Measurements from ENCODE around the gene AMACR.

Gene AMACR

GRCh38 chr5:34007201-34007620 lies 639 bp downstream of the AMACR start:
- no peak for DNase-seq (ENCODE audit: low read depth in 3 of 3)

DNA sequence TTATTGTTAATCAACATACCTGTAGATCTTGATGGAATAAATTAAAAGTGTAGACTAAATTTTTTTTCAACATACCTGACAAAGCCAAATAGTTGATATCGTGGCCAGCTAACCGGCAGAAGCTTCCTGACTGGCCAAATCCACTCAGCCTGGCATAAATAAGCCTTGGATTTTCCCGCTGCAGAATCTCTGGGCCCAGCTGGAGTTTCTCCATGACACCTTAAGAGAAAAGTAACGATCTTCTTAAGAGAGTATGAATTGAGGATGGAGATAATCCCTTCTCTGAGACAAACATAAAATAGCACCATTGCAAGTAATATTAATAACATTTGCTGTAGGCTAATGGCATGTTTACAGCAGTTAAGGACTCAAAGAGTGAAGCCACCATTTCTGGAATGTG lies 2.2 kb downstream of the AMACR start:
- DNase-seq (ENCODE audit: low read depth in 3 of 3): no peak

DNA sequence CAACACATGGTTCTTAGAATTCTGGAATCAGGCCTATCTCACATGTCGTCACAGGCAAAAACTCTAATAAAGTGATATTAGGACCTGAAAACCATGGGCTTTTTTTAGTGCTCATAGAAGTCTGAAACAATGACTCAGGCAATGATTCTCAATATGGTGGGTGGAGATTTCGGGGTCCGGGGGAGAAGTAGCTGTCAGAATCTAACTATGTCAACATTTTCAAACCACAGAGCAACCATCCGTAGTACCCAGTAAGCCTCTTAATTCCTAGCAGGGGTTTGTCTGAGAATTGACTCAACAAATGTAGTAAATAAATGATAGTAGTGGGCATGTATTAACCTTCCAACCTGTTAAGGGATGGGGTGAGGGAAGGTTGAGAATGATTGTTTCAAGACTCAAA lies 2.6 kb downstream of the AMACR start:
- no peak for DNase-seq (ENCODE audit: low read depth in 3 of 3)

DNA sequence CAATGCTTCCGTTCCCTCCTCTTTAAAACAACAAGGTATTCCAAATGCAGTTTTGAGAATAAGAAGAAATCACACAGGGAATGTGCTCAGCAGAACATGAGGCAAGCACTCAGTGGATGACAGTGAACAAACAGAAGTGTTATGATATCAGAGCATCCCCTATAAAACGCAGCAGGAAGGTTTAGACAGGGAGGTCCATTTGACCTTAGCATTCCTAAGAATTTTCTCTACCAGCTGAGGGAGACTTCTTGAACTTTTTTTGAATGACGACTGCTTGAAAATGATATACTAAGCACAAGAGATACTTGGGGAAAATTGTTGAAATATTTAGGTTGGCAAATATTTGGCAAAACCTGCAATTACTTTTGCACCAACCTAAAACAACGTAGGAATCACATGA lies 3.9 kb downstream of the AMACR start:
- DNase-seq (ENCODE audit: low read depth in 3 of 3): no peak

DNA sequence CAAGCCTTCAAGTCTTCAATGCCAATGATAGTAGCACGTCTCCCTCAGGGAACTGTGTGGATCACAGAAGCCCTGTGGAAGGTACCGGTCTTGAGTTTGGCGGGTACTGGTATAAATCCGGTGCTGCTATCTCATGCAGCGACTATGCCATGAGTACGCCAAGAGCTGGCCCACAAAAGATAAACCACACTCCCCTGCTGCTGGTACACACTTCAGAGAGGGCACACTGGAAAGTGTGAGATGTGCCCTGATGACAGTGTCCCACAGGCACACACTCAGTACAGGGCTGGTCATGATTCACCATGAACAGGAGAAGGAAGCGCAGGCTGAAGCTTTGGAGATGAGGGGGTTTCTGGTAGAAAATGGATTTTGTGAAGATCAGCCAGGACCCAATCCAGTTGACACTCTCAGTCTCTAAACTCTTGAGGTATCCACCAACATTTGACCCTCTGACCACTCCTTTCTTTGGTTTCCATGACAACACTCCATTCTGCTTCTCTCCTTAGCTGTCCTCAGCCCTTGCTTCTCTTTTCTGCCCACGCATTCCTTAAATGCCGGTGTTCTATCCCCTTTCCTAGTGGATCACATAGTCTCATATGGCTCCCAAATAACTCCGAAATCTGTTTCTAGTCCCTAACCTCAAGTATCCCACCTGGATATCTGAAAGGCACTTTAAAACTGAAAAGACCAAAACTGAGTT lies 5.1 kb downstream of the AMACR start:
- no peak for DNase-seq (ENCODE audit: low read depth in 3 of 3)

GRCh38 chr5:34001241-34001841 lies 6.5 kb downstream of the AMACR start:
- DNase-seq (ENCODE audit: low read depth in 3 of 3): no peak

DNA sequence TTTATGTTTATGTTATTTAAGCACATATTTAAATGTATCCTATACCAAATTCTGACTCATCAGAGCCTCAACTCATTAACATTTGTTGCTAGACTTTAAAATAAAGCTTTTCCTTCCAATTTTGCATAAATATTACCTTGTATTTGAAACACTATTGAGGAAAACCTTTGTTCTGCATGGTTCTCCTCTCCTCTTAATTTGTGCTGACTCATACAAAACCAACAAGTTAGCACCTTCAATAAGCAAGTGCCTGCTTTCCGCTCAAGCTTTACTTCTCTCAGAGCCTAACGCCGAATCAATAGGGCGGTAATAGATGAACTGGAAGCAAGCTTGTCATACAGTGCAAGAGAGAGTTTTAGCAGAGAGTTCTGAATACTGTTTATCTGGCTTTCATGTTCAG lies 7.9 kb downstream of the AMACR start:
- DNase-seq (ENCODE audit: low read depth in 3 of 3): no peak

DNA sequence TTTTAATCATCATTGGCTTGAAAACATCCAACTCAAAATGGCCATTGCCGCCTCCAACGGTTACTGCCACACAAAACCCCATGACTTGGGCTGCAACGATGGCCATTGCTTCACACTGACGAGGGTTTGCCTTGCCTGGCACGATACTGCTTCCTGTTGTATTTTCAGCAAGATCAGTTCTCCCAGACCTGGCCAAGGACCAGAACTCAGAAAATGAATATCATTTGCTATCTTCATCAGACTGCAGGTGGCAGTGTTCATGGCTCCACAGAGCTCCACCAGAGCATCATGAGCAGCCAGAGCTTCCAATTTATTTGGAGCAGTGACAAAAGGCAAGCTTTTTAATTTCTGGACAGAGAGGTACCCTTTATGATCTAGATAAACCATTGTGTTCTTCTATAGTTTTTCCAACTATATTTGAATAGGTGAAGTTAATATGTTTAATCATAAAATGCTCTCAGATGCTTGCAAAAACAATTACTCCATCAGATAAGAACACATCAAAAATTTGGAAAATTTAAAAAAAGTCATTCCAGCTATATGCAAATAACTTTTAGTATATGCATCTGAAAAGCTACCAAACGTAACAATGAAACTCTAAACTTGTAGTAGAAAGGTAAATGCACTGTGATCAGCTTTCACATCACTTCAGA lies 10.4 kb downstream of the AMACR start:
- DNase-seq (ENCODE audit: low read depth in 3 of 3): no peak

- no peak for DNase-seq (ENCODE audit: low read depth in 3 of 3)
Measured at GRCh38 chr5:33995865-33996264, 12.0 kb downstream of the AMACR start.

DNA sequence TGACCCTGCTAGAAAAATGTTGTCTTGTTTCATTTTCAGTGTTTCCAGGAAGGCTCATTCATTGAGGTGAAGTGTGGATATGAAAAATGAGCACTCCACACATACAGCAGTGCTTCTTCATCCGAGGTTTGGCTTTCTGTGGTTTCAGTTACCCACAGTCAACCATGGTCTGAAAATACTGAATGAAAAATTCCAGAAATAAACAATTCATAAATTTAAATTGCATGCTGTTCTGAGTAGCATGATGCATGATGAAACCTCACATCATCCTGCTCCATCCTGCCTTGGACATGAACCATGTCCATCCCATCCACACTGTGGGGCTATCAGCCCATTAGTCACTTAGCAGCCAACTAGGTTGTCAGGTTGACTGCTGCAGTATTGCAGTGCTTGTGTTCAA lies 13.0 kb downstream of the AMACR start:
- DNase-seq (ENCODE audit: low read depth in 3 of 3): no peak

DNA sequence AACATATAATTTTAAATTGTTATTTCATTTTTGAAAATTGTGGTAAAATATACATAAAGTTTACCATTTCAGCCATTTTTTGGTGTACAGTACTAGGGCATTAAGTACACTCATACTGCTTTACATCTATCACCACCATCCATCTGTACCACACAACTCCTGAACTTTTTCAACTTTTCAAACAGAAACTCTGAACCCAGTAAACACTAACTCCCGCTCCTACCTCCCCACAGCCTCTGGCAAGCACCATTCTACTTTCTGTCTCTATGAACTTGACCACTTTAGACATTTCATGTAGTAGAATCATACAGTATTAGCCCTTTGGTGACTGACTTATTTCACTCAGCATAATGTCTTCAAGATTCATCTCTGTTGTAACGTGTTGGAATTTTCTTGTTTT lies 15.0 kb downstream of the AMACR start:
- no peak for DNase-seq (ENCODE audit: low read depth in 3 of 3)

GRCh38 chr5:33985447-33985846 lies 22.4 kb downstream of the AMACR start:
- DNase-seq (ENCODE audit: low read depth in 3 of 3): no peak

DNA sequence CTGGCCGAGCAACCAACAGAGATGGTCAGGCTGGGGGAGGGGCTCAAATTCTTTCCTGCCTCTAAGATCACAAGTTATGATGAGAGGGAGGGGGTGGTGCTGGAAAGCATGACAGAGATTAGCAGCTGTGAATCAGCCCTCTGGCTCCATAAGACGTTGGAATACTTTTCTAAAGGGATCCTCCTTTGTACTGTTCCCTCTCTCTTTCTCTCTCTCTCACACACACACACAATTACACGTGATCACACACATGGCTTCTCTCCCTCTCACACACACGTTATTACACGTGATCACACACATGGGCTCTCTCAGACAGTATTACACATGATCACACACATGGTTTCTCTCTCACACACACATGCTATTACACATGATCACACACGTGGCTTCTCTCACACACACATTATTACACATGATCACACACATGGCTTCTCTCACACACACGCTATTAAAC lies 23.2 kb downstream of the AMACR start, which contains the start of gene SLC45A2:
Gene SLC45A2 (minus strand): TSS at position 23 of the 454 bp plus-strand sequence. CDS start 110 bp downstream, outside the sequence.
- DNase-seq (ENCODE audit: low read depth in 3 of 3): no peak

GRCh38 chr5:33984178-33984577 lies 23.7 kb downstream of the AMACR start:
- DNase-seq (ENCODE audit: low read depth in 3 of 3): no peak

DNA sequence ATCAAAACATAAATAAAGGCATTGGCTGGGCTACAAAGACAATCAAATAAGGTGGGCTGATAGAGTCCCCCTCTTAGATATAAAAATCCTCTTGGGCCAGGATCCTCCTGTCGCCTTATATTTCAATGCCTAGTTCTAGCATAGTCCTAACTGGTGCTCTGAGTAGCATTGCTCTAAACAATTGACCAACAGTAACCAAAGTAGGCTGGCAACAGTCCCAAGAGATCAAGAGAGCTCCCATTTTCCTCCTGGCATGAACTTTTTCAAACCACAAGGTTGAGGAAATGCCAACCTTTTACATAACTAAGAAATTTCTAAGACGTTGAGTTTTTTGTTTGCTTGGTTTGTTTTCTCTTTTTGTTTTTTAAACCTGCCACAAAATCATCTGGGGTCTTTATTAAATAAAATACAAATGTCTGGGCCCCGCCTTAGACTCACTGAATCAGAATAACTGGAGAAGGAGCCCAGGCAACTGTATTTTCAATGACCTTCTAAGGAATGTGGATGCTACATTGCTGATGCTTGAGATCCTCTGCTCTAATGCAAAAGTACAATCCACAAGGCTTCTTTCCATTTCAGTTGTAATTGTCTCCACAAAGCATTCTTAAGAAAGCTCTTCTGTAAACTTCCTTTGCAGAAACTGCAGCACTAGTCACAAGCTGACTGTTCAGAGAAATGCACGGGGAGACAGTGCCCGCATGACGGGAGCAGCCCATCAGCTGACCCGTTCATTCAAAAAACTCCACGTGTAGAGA lies 26.3 kb downstream of the AMACR start:
- no peak for DNase-seq (ENCODE audit: low read depth in 3 of 3)

- no peak for DNase-seq (ENCODE audit: low read depth in 3 of 3)
Measured at GRCh38 chr5:33980030-33980429, 27.8 kb downstream of the AMACR start.

DNA sequence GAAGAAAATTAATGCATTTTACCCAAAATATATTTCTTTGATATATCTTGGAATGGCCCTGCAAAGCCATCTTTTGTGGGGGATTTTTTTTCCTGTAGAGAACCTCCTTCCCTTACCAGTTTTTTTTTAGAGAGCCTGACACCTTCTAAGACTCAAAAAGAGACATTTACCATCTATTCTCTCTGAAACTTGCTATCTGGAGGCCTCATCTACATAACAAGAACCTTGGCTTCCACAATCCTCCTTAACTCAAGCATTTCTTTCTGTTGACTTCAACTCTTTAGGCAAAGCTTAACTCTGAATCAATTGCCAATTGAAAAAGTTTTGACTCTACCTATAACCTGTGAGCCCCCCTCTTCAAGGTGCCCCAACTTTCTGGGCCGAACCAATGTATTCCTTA lies 29.5 kb downstream of the AMACR start:
- no peak for DNase-seq (ENCODE audit: low read depth in 3 of 3)

- DNase-seq (ENCODE audit: low read depth in 3 of 3): no peak
Measured at GRCh38 chr5:33976307-33976706, 31.5 kb downstream of the AMACR start.

DNA sequence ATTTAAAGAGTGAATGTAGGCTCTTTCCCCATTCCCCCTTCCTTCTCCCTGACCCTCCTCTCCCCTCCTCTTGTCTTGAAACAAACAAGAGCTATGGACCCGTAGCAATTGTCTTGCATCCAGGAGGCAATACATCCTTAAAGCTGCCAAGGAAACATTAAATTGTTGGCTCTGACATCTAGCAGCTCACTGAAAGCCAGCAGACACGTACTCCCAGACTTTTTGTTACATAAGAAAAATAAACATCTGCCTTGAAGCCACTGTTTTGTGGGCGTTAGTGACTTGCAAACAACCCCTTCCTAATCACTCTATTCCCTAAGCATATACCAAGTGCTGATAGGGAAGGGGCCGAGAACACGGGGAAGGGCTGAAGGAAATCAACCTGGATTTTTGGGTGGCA lies 32.0 kb downstream of the AMACR start:
- DNase-seq (ENCODE audit: low read depth in 3 of 3): no peak

DNA sequence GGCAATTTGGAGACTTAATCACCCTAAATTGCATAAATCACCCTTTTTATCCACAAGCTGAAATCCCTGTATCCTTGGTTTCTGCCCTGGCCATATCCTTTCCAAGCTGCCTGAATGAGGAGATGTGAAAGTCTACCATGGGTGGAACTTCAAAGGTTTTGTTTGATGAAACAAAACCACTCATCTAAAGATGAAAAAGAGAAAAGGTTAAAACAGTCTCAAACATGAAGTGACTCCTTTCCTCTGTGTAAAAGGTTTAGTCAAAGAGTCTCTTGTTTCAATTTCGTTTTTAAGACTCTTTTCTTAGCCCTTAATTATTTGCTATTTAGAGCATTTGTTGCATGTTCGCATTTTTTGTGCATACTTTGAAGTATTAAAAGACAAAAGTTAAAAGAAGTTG lies 34.6 kb downstream of the AMACR start:
- DNase-seq (ENCODE audit: low read depth in 3 of 3): no peak

DNA sequence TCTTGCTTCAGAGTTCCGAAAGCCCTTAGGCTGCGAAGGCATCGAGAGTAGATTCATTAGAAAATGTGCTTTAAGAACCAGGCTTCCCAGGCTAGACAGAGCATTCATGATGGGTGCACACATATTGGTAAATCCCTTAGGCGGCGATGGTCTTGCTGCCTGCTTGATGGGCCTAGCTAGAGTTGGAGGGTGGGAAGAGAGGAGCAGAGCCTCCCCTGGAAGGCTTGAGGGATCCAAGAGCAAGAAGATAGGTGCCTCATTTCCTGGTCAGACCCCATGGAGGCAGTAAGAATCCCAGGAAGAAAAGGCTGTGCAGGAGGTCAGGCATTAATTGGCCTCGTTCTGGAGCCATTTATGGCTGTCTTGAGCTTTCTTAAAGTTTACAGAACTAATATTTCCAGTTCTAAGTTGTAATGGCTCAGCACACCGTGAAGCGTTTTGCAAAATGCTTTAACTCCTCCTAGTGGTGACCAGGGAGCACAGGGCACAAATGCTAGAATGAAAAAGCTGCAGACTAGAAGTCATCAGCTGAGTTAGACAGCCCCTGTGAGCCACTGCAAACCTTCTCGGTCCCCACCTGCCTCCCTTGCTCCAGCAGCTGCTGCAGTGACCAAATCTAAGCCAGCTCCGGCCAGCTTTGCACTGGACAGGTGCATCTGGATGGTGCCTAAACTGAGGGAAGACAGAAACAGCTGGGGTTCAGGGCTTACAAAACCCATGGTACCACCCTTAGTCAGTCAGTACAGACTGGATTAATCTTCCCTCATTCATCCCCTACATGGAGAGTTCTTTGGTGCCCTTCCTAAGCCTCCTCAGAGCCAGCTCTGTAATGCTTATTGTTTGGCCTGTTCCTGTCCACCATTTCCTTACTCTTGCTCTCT lies 38.0 kb downstream of the AMACR start:
- no peak for DNase-seq (ENCODE audit: low read depth in 3 of 3)

All from stimulated activated CD4-positive, alpha-beta T cell treated with anti-CD3 and anti-CD28 coated beads, TNF-alpha, amount 100 ng/mL, for 48 hours (primary cell).